HepG2 (cell line): ENCODE measurements around the gene ZSWIM8. TPM values are rescaled to one million over a fixed set of nuclear protein-coding genes. Genes with fewer than 3 reads are reported as not detected.
A peak's percentile ranks its signal among the peaks of the same experiment; 100 is the strongest.

ENCODE experiments used
- CSRNP2 ChIP-seq: sonication (generic); formaldehyde crosslinking; conservative IDR thresholded peaks from 2 replicates; pipeline ENCODE4 v1.8.0; 2022; ENCODE audit warnings: low read depth, missing genetic modification reagents
- HNRNPLL ChIP-seq: fragments of 200-400 bp; formaldehyde crosslinking; IDR thresholded peaks from 2 replicates; pipeline ENCODE4 v1.6.1; 2017; ENCODE audit warnings: mild to moderate bottlenecking, low read depth, low read length; ENCODE audit not compliant: poor library complexity, severe bottlenecking
- HOXA5 ChIP-seq: sonication (generic); formaldehyde crosslinking; IDR thresholded peaks from 2 replicates; pipeline ENCODE4 v1.4.0; 2020; ENCODE audit warnings: missing genetic modification reagents
- KDM5B ChIP-seq: sonication (generic); formaldehyde crosslinking; IDR thresholded peaks from 2 replicates; pipeline ENCODE4 v1.4.0; 2020; ENCODE audit warnings: missing genetic modification reagents, mild to moderate bottlenecking, borderline replicate concordance
- KDM6A ChIP-seq: IDR thresholded peaks from 2 replicates; pipeline ENCODE4 v1.6.1; 2016; ENCODE audit warnings: low read depth
- MED1 ChIP-seq: sonication (generic); formaldehyde crosslinking; IDR thresholded peaks from 2 replicates; pipeline ENCODE4 v1.4.0; 2020; ENCODE audit warnings: missing genetic modification reagents
- SKIL ChIP-seq: sonication (generic); formaldehyde crosslinking; IDR thresholded peaks from 2 replicates; pipeline ENCODE4 v1.8.0; 2022; ENCODE audit warnings: missing genetic modification reagents, mild to moderate bottlenecking, moderate library complexity, borderline replicate concordance
- SP4 ChIP-seq: sonication (generic); formaldehyde crosslinking; IDR thresholded peaks from 2 replicates; pipeline ENCODE4 v1.8.1; 2023; ENCODE audit warnings: mild to moderate bottlenecking, missing genetic modification reagents
- ZBTB44 ChIP-seq: sonication (generic); formaldehyde crosslinking; IDR thresholded peaks from 2 replicates; pipeline ENCODE4 v1.4.0; 2020; ENCODE audit warnings: missing genetic modification reagents
- ZBTB7B ChIP-seq: sonication (generic); formaldehyde crosslinking; IDR thresholded peaks from 2 replicates; pipeline ENCODE4 v1.4.0; 2020; ENCODE audit warnings: missing genetic modification reagents
- ZMYM3 ChIP-seq: sonication (generic); formaldehyde crosslinking; IDR thresholded peaks from 2 replicates; pipeline ENCODE4 v1.5.1; 2020; ENCODE audit warnings: mild to moderate bottlenecking, missing genetic modification reagents
- ZNF142 ChIP-seq: sonication (generic); formaldehyde crosslinking; IDR thresholded peaks from 2 replicates; pipeline ENCODE4 v1.4.0; 2020; ENCODE audit warnings: missing genetic modification reagents
- ZNF17 ChIP-seq: sonication (generic); formaldehyde crosslinking; IDR thresholded peaks from 2 replicates; pipeline ENCODE4 v1.5.0; 2020; ENCODE audit warnings: mild to moderate bottlenecking, missing genetic modification reagents
- ZNF3 ChIP-seq: IDR thresholded peaks from 2 replicates; pipeline ENCODE4 v1.7.0; 2017; ENCODE audit warnings: inconsistent platforms
- ZNF572 ChIP-seq: sonication (generic); formaldehyde crosslinking; IDR thresholded peaks from 2 replicates; pipeline ENCODE4 v1.5.1; 2020; ENCODE audit warnings: mild to moderate bottlenecking, missing genetic modification reagents
- polyA plus RNA-seq, 8 experiments: library from polyadenylated mRNA; depleted of rRNA in 3 of 8; stranded (reverse) in 7 of 8; unstranded in 1 of 8; fragments of >200 nt; fragmentation: Illumina TruSeq in 4 of 8; extraction: Trizol in 4 of 8; gene quantifications; 2 replicates each; pipeline versions ENCODE4 v1.2.1 to v1.2.3, GENCODE V29; 2011 to 2016; ENCODE audit warnings: low read depth in 4 of 8, missing spikeins in 1 of 8, mixed read lengths in 1 of 8; ENCODE audit not compliant: insufficient read depth in 1 of 8
- total RNA-seq, 5 experiments: library from RNA; depleted of rRNA; stranded (reverse); fragments of >200 nt; fragmentation: Illumina TruSeq; extraction: Trizol; gene quantifications; 2 replicates each; pipeline ENCODE4 v1.2.3, GENCODE V29; 2016; ENCODE audit warnings: low read depth in 1 of 5

Gene ZSWIM8
- total and polyA plus RNA-seq, 2 of the 13 experiments (the other 11 are each of a cell fraction or from before 2014, with no cell fraction given), result 39.9 to 98.2 TPM

GRCh38 chr10:73743905-73744663 is 41.3 kb upstream of the ZSWIM8 start, which contains the start of gene SEC24C (continued):
- TF ChIP-seq SKIL (CRISPR knock-in tag) (no peak), ZNF17 (no peak), ZBTB7B (CRISPR knock-in tag) (peak; percentile 46; the same call in 1 of the 2 replicates), KDM5B (peak; percentile 67; the same call in 1 of the 2 replicates), MED1 (no peak), KDM6A (CRISPR knock-in tag) (no peak), HOXA5 (no peak), ZNF572 (CRISPR knock-in tag) (0 out of 2 replicates have a peak, but pooled peaks have one; percentile 58), ZNF3 (CRISPR knock-in tag) (no peak), SP4 (CRISPR knock-in tag) (peak; percentile 79; the same call in 1 of the 2 replicates), ZNF142 (CRISPR knock-in tag) (no peak), CSRNP2 (CRISPR knock-in tag) (no peak), ZBTB44 (CRISPR knock-in tag) (no peak), HNRNPLL (peak; percentile 49), ZMYM3 (CRISPR knock-in tag) (no peak)
